ENCODE data around the gene COBL.
A peak's percentile ranks its signal among the peaks of the same experiment; 100 is the strongest.

Gene COBL

DNA sequence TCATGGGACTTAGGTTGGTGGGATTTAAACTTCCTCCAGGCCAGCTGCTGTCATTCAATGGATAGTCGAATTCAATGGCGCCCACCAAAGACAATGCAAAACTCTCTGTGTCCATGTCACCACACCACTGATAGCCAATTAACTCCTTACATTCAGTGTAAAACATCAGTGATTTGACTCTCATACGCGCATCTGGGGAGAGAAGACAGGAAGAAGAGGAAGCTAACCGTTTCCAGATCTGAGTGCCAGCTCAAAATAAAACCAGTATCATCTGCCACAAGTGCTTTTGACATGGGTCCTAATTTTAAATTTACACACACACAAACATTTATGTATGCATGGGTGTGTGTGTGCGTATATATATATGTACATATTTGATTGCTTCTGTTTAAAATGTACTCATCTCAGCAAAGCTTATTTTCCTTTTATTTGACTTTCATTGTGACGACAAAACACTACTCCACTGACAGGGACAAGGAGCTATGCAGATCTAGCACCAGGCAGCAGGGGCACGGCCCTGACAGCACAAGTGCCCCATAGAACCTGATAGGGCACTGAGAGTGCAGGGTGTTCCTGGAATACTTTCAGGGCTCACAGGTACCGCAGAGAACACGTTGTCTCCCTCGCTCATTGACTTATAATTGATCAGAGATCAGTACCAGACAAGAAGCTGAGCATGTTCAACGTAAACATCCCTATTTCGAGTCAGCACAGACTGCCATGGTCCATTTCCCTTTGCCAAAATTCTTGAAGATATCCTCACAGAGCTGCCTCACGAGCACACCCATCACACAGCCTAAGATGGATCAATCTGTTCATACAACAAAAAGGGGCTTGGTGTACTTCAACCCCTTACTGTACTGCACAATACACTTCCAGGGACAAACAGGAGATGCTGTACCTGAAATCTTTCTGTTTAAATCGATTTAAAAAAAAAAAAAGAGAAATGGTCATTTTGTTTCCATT, 176.1 kb downstream of the COBL start:
- DNase-seq (ENCODE audit: low spot score) = no peak

GRCh38 chr7:51139796-51140195, 176.8 kb downstream of the COBL start:
- no peak for DNase-seq (ENCODE audit: low spot score)

DNA sequence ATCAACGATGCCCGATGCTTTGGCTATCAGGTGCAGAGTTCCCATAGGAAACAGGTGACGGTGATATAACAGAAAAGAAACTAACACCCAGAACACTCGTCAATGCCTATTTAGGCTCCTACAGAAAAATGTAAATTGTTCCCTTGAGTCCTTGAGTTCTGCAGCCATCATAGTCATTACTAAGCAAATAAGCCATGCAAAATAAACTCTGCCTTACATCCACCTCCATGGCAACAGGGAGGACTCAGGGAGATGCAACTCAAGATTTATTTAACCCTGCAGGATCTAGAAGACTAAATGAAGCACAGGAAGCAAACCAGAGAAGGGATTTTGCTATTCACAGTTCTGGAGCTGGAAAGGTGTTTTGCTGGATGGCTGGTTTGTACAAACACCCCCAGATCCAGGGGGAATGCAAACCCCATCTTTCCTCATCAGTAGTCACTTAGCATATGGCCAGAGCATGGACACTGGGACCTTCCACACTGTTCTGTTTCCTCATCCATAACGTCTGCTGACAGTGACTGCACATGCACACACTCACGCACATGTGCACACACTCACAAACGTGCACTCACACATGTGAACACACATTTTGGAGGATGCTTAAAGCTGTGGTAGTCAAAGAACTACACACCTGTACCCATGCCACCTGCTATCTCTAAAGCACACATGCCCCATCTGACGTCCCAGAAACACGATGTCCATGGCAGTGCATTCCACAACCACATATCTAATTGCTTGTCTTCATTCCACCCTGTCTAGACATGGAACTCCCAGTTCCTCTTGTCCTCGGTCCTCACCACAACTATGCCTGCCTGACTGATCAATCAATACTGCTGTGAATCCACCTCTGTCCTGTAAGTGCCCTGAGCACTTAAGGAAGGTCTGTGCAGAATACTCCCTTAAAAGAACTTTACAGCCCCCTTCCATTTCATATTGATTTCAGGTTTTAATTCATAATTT, 178.2 kb downstream of the COBL start:
- no peak for DNase-seq (ENCODE audit: low spot score)

DNA sequence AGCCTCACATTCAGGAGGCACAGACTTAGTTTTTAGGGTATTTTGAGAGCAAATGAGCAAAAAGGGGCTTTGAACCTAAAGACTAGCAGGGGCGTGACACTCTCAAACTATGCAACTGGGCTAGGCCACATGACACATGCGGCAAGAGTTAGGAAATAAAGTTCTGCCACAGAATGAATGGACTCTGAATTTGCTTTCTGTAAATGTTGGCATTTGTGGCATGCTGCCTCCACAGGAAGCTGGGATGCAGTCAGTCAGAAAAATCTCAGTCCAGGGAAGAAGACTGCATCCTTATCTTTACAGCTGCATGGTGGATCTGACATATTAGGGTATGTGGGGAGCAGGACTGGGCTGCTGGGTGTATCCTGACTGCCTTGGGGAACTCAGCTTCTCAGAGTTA, 181.0 kb downstream of the COBL start:
- no peak for DNase-seq (ENCODE audit: low spot score)

DNA sequence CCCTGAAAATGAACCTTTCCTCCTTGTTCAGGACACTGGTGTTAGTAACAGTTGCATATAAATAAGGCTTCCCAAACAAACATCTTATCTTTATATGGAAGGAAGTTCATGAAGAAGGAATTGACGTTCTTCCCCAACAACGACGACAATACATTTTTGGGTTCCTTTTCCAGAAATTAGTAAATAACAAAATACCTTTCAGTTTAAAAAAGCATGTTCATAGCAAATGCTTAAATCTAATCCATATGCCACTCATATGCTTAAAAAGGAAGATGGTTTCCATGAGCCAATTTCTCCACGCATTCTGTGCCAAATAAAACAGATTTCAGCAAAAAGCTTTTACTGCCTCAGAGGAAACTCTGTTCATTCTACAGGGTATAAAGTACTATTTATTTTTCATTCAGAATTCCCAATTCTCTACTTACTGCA, 182.6 kb downstream of the COBL start:
- no peak for DNase-seq (ENCODE audit: low spot score)

DNA sequence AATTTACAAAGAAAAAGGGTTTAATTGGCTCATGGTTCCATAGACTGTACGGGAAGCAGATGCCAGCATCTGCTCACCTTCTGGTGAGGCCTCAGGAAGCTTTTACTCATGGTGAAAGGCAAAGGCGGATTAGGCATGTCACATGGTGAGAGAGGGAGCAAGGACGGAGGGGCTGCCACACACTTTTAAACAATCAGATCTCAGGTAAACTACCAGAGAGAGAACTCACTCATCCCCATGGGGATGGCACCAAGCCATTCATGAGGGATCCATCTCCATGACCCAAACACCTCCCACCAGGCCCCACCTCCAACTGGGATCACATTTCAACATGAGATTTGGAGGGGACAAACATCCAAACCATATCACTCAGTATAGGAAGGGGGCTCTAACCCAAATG, 183.9 kb downstream of the COBL start:
- DNase-seq (ENCODE audit: low spot score) = no peak

DNA sequence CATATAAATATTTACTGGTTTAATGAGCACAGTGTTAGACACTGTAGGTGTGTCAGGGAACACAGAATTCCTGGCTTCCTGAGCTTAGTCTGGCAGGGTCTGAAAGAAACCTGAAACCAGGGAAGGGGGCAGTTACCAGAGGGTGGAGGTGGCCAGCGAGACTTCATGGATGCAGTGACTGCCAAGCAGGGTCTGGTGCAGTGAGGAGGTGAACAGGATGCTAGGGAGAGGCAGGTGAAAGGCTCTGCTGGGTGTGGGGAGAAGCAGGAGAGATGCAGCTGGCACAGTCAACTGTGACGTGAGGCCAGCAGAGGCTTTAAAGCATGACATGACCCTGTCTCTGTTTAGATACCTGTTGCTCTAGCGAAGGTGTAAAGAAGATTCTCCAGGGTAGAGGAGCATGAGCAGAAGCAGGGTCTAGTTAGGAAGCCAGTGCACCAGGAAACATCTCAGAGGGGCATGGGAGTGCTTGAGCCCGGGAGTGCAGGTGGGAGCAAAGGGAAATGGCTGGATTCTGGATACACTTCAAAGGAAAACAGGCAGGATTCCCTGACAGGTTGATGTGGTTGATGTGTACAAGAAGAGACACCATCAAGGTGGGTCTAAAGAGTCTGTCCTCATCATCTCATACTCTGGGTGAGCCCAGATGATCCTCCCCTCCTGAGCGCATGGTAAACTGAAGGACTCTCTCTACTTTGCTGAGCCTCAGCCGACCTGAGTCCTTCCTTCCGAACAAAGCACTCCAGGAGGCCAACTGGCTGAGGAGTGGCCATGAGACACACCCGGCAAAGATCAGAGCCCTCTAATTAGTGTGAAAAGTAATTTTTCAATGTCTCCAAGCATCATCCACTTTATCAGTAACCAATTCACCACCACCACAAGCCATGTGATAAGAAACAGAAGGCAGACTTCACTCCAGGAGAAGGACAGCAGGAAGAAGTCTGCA, 186.8 kb downstream of the COBL start:
- DNase-seq (ENCODE audit: low spot score) = no peak

DNA sequence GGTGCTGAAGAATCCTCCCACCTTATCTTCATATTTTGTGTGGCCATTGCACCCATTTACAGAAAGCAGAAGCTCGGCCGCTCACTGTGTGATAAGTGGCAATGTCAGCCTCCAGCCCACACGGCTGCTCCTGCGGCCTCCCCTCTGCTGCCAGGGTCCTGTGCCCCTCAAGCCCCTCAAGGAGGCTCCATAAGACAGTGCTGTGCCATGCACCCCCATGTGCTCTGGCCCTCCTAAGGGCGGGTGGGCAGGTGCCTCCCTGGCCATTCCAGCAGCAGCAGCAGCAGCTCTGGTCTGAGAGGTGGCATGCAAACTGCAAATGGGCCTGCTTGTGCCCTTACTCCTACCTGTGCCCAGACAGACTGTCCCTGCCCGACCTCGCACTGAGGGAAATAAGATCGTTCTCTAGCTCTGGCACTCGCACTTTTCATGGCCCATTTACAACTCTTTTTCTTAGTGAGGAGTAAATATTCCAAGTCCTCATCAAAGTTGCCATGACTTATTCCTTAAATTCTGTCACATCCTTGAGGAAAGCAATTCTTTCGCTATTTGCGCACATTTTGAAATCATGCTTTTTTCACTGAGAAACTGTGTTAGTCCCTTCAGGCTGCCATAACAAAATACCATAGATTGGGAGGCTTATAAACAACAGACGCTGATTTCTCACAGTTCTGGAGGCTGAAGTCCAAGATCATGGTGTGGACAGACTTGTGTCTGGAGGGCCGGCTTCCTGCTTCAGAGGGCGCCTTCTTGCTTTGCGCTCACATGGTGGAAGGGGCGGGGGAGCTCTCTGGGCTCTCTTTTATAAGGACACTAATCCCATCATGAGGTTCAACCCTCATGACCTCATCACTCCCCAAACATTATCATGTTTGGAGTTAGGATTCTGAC, 187.8 kb downstream of the COBL start:
- DNase-seq (ENCODE audit: low spot score) = no peak

- no peak for DNase-seq (ENCODE audit: low spot score)
Observed at GRCh38 chr7:51127618-51127904, 189.0 kb downstream of the COBL start.

DNA sequence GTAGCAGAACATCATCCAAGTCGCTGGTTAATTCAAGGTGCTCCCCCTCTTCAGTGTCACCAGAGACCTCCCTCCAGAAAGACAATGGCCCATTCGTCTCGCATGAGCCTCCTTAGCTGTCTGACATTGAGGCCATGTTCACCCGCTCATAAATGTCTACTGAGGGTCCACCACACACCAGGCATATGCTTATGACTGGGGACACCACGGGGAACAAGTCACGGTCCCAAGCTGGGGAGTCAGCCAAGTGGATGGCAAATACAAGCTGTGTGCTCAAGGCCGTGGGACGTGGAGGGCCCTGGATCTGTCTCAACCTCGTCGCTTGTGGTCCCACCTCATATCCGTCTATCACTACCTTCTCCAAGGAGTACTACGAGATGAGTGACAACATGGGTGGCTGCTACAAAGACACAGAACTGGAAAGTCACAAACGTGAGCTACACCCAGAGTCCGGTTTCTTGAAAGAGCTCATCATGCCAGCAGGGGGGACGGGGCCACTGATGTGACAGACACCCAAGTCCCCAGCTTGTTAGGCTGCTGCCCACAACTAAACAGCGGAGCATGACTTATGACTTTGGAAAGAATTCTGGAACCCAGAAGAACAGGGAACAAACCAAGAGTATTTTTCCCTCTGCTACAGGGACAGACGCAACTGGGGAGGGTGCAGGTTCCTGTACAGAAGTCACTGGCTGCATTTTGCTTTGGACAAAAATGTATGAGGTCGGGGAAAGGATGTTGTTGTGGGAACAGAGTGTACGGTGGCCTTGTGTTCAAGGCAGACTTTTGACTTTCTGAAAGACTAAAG, 189.6 kb downstream of the COBL start:
- DNase-seq (ENCODE audit: low spot score) = no peak

DNA sequence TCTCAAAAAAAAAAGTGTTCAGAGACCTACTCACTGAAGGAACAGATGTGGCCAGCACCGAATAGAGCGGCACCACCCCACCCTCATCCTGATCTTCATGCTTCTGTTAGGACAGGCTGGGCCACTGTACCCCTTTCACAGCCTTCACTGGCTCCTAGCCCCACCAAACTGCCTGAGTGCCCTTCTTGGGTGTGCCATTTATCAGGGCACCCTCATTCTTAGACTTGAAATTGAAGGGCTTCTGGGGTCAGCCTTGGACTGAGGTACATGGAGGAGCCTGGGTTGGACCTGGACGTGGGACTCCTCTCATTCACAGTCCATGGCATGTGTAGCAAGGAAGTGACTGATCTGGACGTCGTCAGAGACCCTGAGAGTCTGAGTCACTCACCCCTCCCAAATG, 190.3 kb downstream of the COBL start:
- no peak for DNase-seq (ENCODE audit: low spot score)

- DNase-seq (ENCODE audit: low spot score) = no peak
Observed at GRCh38 chr7:51124321-51124720, 192.3 kb downstream of the COBL start.

DNA sequence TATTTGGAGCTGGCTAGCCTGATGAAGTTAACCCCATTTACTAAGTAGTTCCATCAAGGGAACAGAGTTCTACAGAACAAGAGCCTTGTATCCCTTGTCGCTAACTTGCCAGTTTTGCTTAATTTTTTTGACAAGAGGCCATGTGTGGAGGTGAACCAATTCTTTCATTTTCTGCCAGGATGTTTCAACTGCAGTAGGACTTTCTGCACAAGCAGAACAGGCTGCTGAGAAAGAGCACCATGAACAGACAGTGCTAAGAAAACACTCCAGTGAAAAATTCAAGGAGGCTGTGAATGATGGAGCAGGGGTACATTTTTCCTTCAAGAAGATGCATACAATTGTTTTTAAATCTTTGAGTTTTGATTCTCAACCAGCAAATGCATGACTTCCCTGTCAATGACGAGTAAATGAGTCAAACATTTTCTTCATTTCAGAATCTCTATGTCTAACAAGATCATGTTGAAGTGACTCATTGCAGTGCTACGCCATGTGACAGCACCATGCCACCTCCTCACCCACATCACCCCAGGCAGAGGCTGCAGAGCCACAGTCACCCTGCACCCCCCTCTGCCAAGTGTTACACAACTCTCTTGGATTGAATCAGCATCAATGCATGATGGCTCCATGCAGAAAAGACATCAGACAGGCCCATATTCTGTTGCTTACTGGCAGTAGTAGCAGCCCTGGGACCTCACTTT, 193.1 kb downstream of the COBL start:
- DNase-seq (ENCODE audit: low spot score) = peak; percentile 16

GRCh38 chr7:51121931-51122425, 194.6 kb downstream of the COBL start:
- no peak for DNase-seq (ENCODE audit: low spot score)

- no peak for DNase-seq (ENCODE audit: low spot score)
Observed at GRCh38 chr7:51121036-51121790, 195.4 kb downstream of the COBL start.

DNA sequence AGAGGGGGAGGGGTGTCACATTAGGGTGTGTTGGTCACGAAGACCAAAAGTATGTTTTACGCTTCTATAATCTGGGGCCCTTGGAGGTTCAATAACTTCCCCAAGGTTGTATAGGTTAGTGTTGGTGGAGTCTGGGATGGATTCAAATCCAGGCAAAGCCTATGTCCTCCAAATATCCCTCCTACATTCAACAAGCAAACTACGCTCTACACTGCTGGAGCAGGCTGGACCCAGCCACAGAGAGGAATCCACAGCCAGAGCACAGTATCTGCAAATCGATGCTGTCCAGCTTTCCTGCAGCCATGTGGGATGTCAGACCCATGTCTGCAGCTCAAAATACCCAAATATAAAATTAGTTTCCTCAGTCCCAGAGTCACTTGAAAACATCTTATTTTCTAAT, 198.0 kb downstream of the COBL start:
- no peak for DNase-seq (ENCODE audit: low spot score)

- no peak for DNase-seq (ENCODE audit: low spot score)
Observed at GRCh38 chr7:51114501-51114900, 202.1 kb downstream of the COBL start.

GRCh38 chr7:51113962-51114361, 202.6 kb downstream of the COBL start:
- DNase-seq (ENCODE audit: low spot score) = no peak

All from CD4-positive, alpha-beta T cell treated with Interleukin-2 at 100 ng/mL for 4 hours (primary cell).